GM12878 (cell line): ENCODE measurements around the gene FTSJ1.

Source experiments
- ASH2L ChIP-seq: fragments of 300-600, 200-600 bp; sonication (generic); IDR thresholded peaks from 2 replicates; pipeline ENCODE4 v1.6.1; 2017; ENCODE audit warnings: low read depth, mild to moderate bottlenecking, borderline replicate concordance
- BHLHE40 ChIP-seq, 2 experiments: fragments of 450-650 bp in 1 of 2; IDR thresholded peaks; 2 replicates each; pipeline ENCODE4 v1.6.1; 2011 to 2017; ENCODE audit warnings: low read depth in 2 of 2, borderline replicate concordance in 1 of 2, improper control_type of control experiment in 1 of 2, low read length in 1 of 2, mild to moderate bottlenecking in 1 of 2
- CTCF ChIP-seq, 3 experiments: IDR thresholded peaks in 2 of 3; conservative IDR thresholded peaks in 1 of 3; 2 replicates each; pipeline ENCODE4 v1.5.1; 2011; ENCODE audit warnings: low read depth in 3 of 3, low read length in 3 of 3, mild to moderate bottlenecking in 3 of 3, control low read depth in 2 of 3, moderate library complexity in 2 of 3, inconsistent platforms in 1 of 3, mixed read lengths in 1 of 3; ENCODE audit not compliant: control insufficient read depth in 2 of 3, insufficient read depth in 1 of 3; ENCODE audit errors: extremely low read depth in 1 of 3
- GATAD2B ChIP-seq: fragments of 450-650 bp; conservative IDR thresholded peaks from 2 replicates; pipeline ENCODE4 v1.6.1; 2017; ENCODE audit warnings: low read depth, mild to moderate bottlenecking, moderate library complexity
- HCFC1 ChIP-seq: fragments of 150-350 bp; IDR thresholded peaks from 2 replicates; pipeline ENCODE4 v1.6.1; 2014; ENCODE audit warnings: low read length
- HDAC2 ChIP-seq: fragments of 200-600 bp; sonication (generic); IDR thresholded peaks from 2 replicates; pipeline ENCODE4 v1.6.1; 2017
- HDAC6 ChIP-seq: fragments of 200-600 bp; sonication (generic); IDR thresholded peaks from one replicate; pipeline ENCODE4 v1.8.0; 2017; ENCODE audit warnings: antibody characterized with exemption; ENCODE audit not compliant: unreplicated experiment
- POLR2A ChIP-seq: IDR thresholded peaks from 2 replicates; pipeline ENCODE4 v1.6.1; 2011; ENCODE audit warnings: low read depth, mild to moderate bottlenecking, low read length
- POLR2AphosphoS5 ChIP-seq: IDR thresholded peaks from 2 replicates; pipeline ENCODE4 v1.6.1; 2011; ENCODE audit warnings: mild to moderate bottlenecking, low read length, inconsistent platforms
- RAD21 ChIP-seq: IDR thresholded peaks from 2 replicates; pipeline ENCODE4 v1.6.1; 2011; ENCODE audit warnings: mild to moderate bottlenecking, low read depth, low read length, moderate library complexity; ENCODE audit not compliant: insufficient read depth
- SP1 ChIP-seq: IDR thresholded peaks from one replicate; pipeline ENCODE4 v1.6.1; 2011; ENCODE audit warnings: low read depth, low read length
- ZBTB33 ChIP-seq: fragments of 450-650 bp; IDR thresholded peaks from 2 replicates; pipeline ENCODE4 v1.6.1; 2017; ENCODE audit warnings: mild to moderate bottlenecking

- TF ChIP-seq POLR2A, result no peak
- no peak for TF ChIP-seq SP1
- no peak for TF ChIP-seq GATAD2B
- TF ChIP-seq POLR2AphosphoS5, result no peak
- TF ChIP-seq ASH2L, result no peak
- TF ChIP-seq ZBTB33, result no peak
- no peak for TF ChIP-seq HDAC6
- TF ChIP-seq CTCF (IDR thresholded peaks at IDR 0.05 in 2 of 3, conservative IDR thresholded peaks at IDR 0.05 in 1 of 3; ENCODE audit: control insufficient read depth in 2 of 3, extremely low read depth in 1 of 3, insufficient read depth in 1 of 3, low read depth in 3 of 3, low read length in 3 of 3), result no peak
- TF ChIP-seq RAD21, result no peak
- no peak for TF ChIP-seq HDAC2
- no peak for TF ChIP-seq BHLHE40 (IDR thresholded peaks at IDR 0.05; ENCODE audit: borderline replicate concordance in 1 of 2, low read depth in 2 of 2, low read length in 1 of 2)
- TF ChIP-seq HCFC1, result no peak
Measured at GRCh38 chrX:48472225-48472624, 3.8 kb upstream of the FTSJ1 start.
